Neural progenitor cell (in vitro differentiated cells): ENCODE measurements around the gene MYL11. TPM values are rescaled to one million over a fixed set of nuclear protein-coding genes. Genes with fewer than 3 reads are reported as not detected.

Experiments used
- DNase-seq: peaks from one replicate; pipeline ENCODE4 v3.0.0-alpha.2; 2016; ENCODE audit warnings: low spot score
- H2AFZ ChIP-seq: fragments of 200-600 bp; sonication (generic); replicated peaks from 2 replicates; pipeline ENCODE4 v1.6.1; 2016; ENCODE audit warnings: antibody characterized with exemption
- H3F3A ChIP-seq: fragments of 200-600 bp; sonication (generic); 2 replicates; pipeline ENCODE4 v1.6.1; 2016; ENCODE audit warnings: antibody characterized with exemption, low read depth
- H3K27ac ChIP-seq: fragments of 200-600 bp; sonication (generic); 2 replicates; pipeline ENCODE4 v1.5.1; 2016; ENCODE audit warnings: mild to moderate bottlenecking
- H3K27me3 ChIP-seq: fragments of 200-600 bp; sonication (generic); 2 replicates; pipeline ENCODE4 v1.6.1; 2016; ENCODE audit warnings: mild to moderate bottlenecking, moderate library complexity
- H3K36me3 ChIP-seq: fragments of 200-600 bp; sonication (generic); 2 replicates; pipeline ENCODE4 v1.5.1; 2016
- H3K4me1 ChIP-seq: fragments of 200-600 bp; sonication (generic); 2 replicates; pipeline ENCODE4 v1.6.1; 2016; ENCODE audit warnings: mixed run types
- H3K4me2 ChIP-seq: fragments of 200-600 bp; sonication (generic); 2 replicates; pipeline ENCODE4 v1.6.1; 2016
- H3K4me3 ChIP-seq: fragments of 200-600 bp; sonication (generic); 2 replicates; pipeline ENCODE4 v1.5.1; 2016
- H3K79me2 ChIP-seq: fragments of 200-600 bp; sonication (generic); 2 replicates; pipeline ENCODE4 v1.6.1; 2016; ENCODE audit warnings: low read depth
- H3K9ac ChIP-seq: fragments of 200-600 bp; sonication (generic); 2 replicates; pipeline ENCODE4 v1.6.1; 2016
- H3K9me3 ChIP-seq: fragments of 200-600 bp; sonication (generic); 2 replicates; pipeline ENCODE4 v1.5.1; 2016; ENCODE audit warnings: low read depth
- H4K20me1 ChIP-seq: fragments of 200-600 bp; sonication (generic); 2 replicates; pipeline ENCODE4 v1.6.1; 2016; ENCODE audit warnings: low read depth
- H3K27ac Mint-ChIP-seq: 3 replicates; pipeline ENCODE4 v1.8.0; 2021; ENCODE audit warnings: mixed read lengths
- H3K27me3 Mint-ChIP-seq: 2 replicates; pipeline ENCODE4 v1.8.0; 2022; ENCODE audit warnings: low read depth, mild to moderate bottlenecking, inconsistent platforms, moderate library complexity, mixed read lengths; ENCODE audit not compliant: insufficient read depth
- H3K36me3 Mint-ChIP-seq: 3 replicates; pipeline ENCODE4 v1.8.0; 2021; ENCODE audit warnings: mixed read lengths
- H3K4me1 Mint-ChIP-seq: 3 replicates; pipeline ENCODE4 v1.8.0; 2021; ENCODE audit warnings: mixed read lengths
- H3K4me3 Mint-ChIP-seq: 3 replicates; pipeline ENCODE4 v1.8.0; 2021; ENCODE audit warnings: mild to moderate bottlenecking, moderate library complexity, mixed read lengths
- H3K9me3 Mint-ChIP-seq: 3 replicates; pipeline ENCODE4 v1.8.0; 2020; ENCODE audit warnings: mixed read lengths
- EZH2 ChIP-seq: fragments of 200-600 bp; sonication (generic); IDR thresholded peaks from 2 replicates; pipeline ENCODE4 v1.6.1; 2017; ENCODE audit warnings: antibody characterized with exemption, mild to moderate bottlenecking, moderate library complexity
- EZH2phosphoT487 ChIP-seq: fragments of 200-600 bp; sonication (generic); IDR thresholded peaks from 2 replicates; pipeline ENCODE4 v1.6.1; 2017; ENCODE audit warnings: antibody characterized with exemption
- total RNA-seq: library from RNA; depleted of rRNA; stranded (reverse); fragments of >200 nt; gene quantifications from 2 replicates; pipeline ENCODE4 v1.2.3, GENCODE V29; 2015; ENCODE audit warnings: low replicate concordance
- TF ChIP-seq, protein P1 (sequence below): fragments of 200-600 bp; sonication (generic); IDR thresholded peaks from 2 replicates; pipeline ENCODE4 v1.5.1; 2017; ENCODE audit warnings: antibody characterized with exemption, mild to moderate bottlenecking

Gene MYL11
- total RNA-seq, 1 donor from 2014 or later: 4.1 TPM

DNA sequence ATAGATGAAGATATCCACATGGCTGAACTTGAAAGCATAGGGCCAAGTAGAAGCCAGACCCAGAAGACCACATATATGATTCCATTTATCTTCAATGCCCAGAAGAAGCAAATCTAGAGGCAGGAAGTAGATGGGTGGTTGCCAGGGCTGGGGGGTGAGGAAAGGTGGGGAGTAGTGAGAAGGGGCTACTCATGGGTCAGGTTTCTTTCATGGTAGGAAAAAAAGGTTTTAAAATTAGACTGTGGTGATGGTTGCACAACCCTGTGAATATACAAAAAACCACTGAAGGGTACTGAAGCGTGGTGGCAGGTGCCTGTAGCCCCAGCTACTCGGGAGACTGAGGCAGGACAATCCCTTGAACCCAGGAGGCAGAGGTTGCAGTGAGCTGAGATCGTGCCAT, 24.9 kb upstream of the MYL11 start:
- Histone ChIP-seq H3K27ac (no peak overlapping the region), H3K4me3 (no peak overlapping the region), H3K27me3 (no peaks in the 10 kb centered on the region), H2AFZ (no peak overlapping the region), H3K79me2 (peaks cover 23% of the 10 kb centered on the region), H3K9ac (no peak overlapping the region), H3F3A (peaks cover 11% of the 10 kb centered on the region), H3K4me2 (no peak overlapping the region), H3K36me3 (no peaks in the 10 kb centered on the region), H3K9me3 (no peaks in the 10 kb centered on the region), H3K4me1 (peaks cover 6% of the 10 kb centered on the region), H4K20me1 (peaks cover 12% of the 10 kb centered on the region)
- Mint-ChIP-seq H3K27me3 (peaks cover 5% of the 10 kb centered on the region), H3K36me3 (peaks cover 16% of the 10 kb centered on the region), H3K27ac (peak overlapping the region; percentile 37), H3K4me1 (peaks cover 8% of the 10 kb centered on the region), H3K9me3 (no peaks in the 10 kb centered on the region), H3K4me3 (no peak overlapping the region)
- DNase-seq: no peak
- TF ChIP-seq EZH2: no peak
- TF ChIP-seq, protein P1, sequence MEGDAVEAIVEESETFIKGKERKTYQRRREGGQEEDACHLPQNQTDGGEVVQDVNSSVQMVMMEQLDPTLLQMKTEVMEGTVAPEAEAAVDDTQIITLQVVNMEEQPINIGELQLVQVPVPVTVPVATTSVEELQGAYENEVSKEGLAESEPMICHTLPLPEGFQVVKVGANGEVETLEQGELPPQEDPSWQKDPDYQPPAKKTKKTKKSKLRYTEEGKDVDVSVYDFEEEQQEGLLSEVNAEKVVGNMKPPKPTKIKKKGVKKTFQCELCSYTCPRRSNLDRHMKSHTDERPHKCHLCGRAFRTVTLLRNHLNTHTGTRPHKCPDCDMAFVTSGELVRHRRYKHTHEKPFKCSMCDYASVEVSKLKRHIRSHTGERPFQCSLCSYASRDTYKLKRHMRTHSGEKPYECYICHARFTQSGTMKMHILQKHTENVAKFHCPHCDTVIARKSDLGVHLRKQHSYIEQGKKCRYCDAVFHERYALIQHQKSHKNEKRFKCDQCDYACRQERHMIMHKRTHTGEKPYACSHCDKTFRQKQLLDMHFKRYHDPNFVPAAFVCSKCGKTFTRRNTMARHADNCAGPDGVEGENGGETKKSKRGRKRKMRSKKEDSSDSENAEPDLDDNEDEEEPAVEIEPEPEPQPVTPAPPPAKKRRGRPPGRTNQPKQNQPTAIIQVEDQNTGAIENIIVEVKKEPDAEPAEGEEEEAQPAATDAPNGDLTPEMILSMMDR: no peak
- TF ChIP-seq EZH2phosphoT487: no peak

DNA sequence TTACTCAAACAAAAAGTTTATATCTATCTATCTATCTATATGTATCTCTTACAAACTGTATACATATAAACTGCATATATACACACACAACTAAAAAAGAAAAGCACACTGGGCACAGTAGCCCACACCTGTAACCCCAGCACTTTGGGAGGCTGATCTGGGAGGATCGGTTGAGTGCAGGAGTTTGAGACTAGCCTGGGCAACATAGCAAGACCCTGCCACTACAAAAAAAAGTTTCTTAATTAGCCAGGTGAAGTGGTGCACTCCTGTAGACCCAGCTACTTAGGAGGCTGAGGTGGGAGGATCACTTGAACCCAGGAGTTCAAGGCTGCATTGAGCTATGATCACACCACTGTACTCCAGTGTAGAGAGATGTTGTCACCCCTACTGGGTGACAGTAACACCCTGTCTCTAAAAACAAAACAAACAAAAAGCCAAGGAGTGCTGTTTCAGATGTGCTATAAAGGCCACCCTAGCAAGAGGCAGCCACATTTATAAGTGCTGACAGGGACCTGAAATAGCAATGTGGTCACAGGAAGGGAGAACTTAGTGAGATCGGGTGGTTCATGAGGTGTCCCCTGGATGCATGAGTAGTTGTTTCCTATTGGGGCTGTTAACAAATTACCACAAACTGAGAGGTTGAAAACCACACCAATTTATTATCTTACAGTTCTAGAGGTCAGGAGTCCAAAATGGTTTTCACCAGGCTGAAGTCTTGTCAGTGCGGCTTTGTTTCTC, 24.3 kb upstream of the MYL11 start:
- H2AFZ ChIP-seq: no peak overlapping the region
- peaks cover 6% of the 10 kb centered on the region for H3K4me1 ChIP-seq
- no peak overlapping the region for H3K4me2 ChIP-seq
- Mint-ChIP-seq H3K27me3 (peaks cover 5% of the 10 kb centered on the region), H3K4me1 (peaks cover 10% of the 10 kb centered on the region), H3K9me3 (no peaks in the 10 kb centered on the region), H3K4me3 (peak overlapping the region; percentile 34), H3K27ac (no peak overlapping the region), H3K36me3 (peaks cover 16% of the 10 kb centered on the region)
- no peaks in the 10 kb centered on the region for H3K36me3 ChIP-seq
- no peaks in the 10 kb centered on the region for H3K27me3 ChIP-seq
- peaks cover 12% of the 10 kb centered on the region for H4K20me1 ChIP-seq
- no peak for DNase-seq
- H3K9ac ChIP-seq: no peak overlapping the region
- no peak overlapping the region for H3K4me3 ChIP-seq
- H3K27ac ChIP-seq: no peak overlapping the region
- no peaks in the 10 kb centered on the region for H3K9me3 ChIP-seq
- TF ChIP-seq EZH2phosphoT487 (no peak), EZH2 (no peak)
- TF ChIP-seq, protein P1: no peak
- H3F3A ChIP-seq: peaks cover 11% of the 10 kb centered on the region
- H3K79me2 ChIP-seq: peaks cover 26% of the 10 kb centered on the region

DNA sequence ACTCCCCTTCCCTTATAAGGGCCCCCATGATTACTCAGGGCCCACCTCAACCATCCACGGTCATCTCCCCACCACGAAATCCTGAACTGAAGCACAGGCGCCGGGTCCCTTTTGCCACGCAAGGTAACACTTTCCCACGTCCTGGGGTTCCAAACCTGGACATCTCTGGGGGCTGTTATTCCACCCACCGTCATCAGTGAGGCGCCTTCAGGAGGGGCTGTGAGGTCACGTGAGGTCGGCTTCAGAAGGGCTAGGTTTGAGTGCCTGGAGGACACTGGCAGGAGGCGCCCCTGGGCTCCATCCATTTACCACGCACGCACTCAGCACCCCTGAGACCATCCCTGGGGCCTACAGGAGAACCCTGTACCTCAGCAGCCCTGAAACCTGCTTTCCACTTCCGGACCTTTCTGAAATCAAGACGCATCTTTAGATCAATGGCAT, 23.6 kb upstream of the MYL11 start:
- H3K27ac ChIP-seq: no peak overlapping the region
- Mint-ChIP-seq H3K4me3 (no peak overlapping the region), H3K27ac (no peak overlapping the region), H3K4me1 (peaks cover 14% of the 10 kb centered on the region), H3K36me3 (peaks cover 16% of the 10 kb centered on the region), H3K27me3 (peaks cover 7% of the 10 kb centered on the region), H3K9me3 (no peaks in the 10 kb centered on the region)
- H3K4me3 ChIP-seq: no peak overlapping the region
- DNase-seq: no peak
- no peaks in the 10 kb centered on the region for H3K9me3 ChIP-seq
- H3K4me1 ChIP-seq: peaks cover 6% of the 10 kb centered on the region
- peaks cover 12% of the 10 kb centered on the region for H4K20me1 ChIP-seq
- H2AFZ ChIP-seq: no peak overlapping the region
- no peaks in the 10 kb centered on the region for H3K27me3 ChIP-seq
- peaks cover 15% of the 10 kb centered on the region for H3F3A ChIP-seq
- H3K79me2 ChIP-seq: peaks cover 26% of the 10 kb centered on the region
- no peaks in the 10 kb centered on the region for H3K36me3 ChIP-seq
- no peak overlapping the region for H3K4me2 ChIP-seq
- TF ChIP-seq EZH2: no peak
- TF ChIP-seq, protein P1: no peak
- no peak for TF ChIP-seq EZH2phosphoT487
- H3K9ac ChIP-seq: no peak overlapping the region
